ENCODE measurements around the gene NEK5.
"Not testable (repeated sequence)": the region's sequence is repeated elsewhere in the genome, so short reads cannot be mapped to it uniquely, and the experiment has no call there.

The NEK5 gene

GRCh38 chr13:52104624-52105023, 24.2 kb downstream of the NEK5 start:
- Histone ChIP-seq H3K27me3 (ENCODE audit: control insufficient read depth in 1 of 2, insufficient read depth in 2 of 2, low read length in 2 of 2) (no peaks in the 10 kb centered on the region), H3K4me1 (ENCODE audit: control insufficient read depth, insufficient read depth, low read length) (no peaks in the 10 kb centered on the region), H3K9ac (ENCODE audit: low read length in 2 of 2) (no peak overlapping the region), H3K9me3 (ENCODE audit: control insufficient read depth in 2 of 2, low read length in 2 of 2) (no peaks in the 10 kb centered on the region), H3K36me3 (ENCODE audit: control insufficient read depth in 2 of 2, insufficient read depth in 2 of 2, low read length in 2 of 2) (no peaks in the 10 kb centered on the region), H3K27ac (ENCODE audit: low read length) (no peak overlapping the region), H3K4me3 (ENCODE audit: low read length in 2 of 2) (no peak overlapping the region)

DNA sequence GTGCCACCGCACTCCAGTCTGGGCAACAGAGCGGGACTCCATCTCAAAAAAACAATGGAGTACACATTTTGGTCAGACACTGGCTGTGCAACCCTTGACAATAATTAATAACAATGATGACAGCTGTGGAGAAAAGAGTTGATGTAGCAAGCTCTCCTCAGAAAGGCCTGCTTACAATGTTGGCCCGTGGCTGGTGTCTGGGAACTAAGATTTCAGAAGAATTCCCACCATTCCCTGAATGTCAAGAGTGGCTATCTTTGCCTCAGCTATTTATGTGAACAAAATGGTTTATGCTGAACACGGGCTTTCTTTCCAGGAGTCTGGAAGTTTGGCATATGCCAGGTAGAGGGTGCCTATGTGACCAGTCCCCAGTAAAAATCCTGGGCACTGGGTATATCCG, 25.5 kb downstream of the NEK5 start:
- H3K36me3 ChIP-seq (ENCODE audit: control insufficient read depth in 2 of 2, insufficient read depth in 2 of 2, low read length in 2 of 2): no peaks in the 10 kb centered on the region
- no peaks in the 10 kb centered on the region for H3K9me3 ChIP-seq (ENCODE audit: control insufficient read depth in 2 of 2, low read length in 2 of 2)
- H3K27me3 ChIP-seq (ENCODE audit: control insufficient read depth in 1 of 2, insufficient read depth in 2 of 2, low read length in 2 of 2): no peaks in the 10 kb centered on the region
- no peak overlapping the region for H3K9ac ChIP-seq (ENCODE audit: low read length in 2 of 2)
- H3K4me1 ChIP-seq (ENCODE audit: control insufficient read depth, insufficient read depth, low read length): no peaks in the 10 kb centered on the region
- no peak overlapping the region for H3K27ac ChIP-seq (ENCODE audit: low read length)
- H3K4me3 ChIP-seq (ENCODE audit: low read length in 2 of 2): no peak overlapping the region

DNA sequence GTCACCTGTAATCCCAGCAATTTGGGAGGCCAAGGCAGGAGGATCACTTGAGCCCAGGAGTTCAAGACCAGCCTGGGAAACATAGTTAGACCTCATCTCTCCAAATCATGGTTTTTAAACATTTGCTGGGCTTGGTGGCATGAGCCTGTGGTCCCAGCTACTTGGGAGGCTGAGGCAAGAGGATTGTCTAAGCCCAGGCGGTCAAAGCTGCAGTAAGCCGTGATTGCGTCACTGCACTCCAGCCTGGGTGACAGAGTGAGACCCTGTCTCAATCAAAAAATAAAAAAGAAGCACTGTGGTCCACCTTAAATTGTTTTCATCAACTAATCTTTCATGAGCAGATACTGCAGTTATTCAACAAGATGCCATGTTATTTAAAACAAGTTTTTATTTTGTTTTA, 26.4 kb downstream of the NEK5 start:
- H3K27me3 ChIP-seq (ENCODE audit: control insufficient read depth in 1 of 2, insufficient read depth in 2 of 2, low read length in 2 of 2); H3K27ac ChIP-seq (ENCODE audit: low read length); H3K9ac ChIP-seq (ENCODE audit: low read length in 2 of 2); H3K4me1 ChIP-seq (ENCODE audit: control insufficient read depth, insufficient read depth, low read length); H3K4me3 ChIP-seq (ENCODE audit: low read length in 2 of 2); H3K36me3 ChIP-seq (ENCODE audit: control insufficient read depth in 2 of 2, insufficient read depth in 2 of 2, low read length in 2 of 2); H3K9me3 ChIP-seq (ENCODE audit: control insufficient read depth in 2 of 2, low read length in 2 of 2): not testable (repeated sequence)

- no peaks in the 10 kb centered on the region for H3K4me1 ChIP-seq (ENCODE audit: control insufficient read depth, insufficient read depth, low read length)
- H3K4me3 ChIP-seq (ENCODE audit: low read length in 2 of 2): no peak overlapping the region
- no peaks in the 10 kb centered on the region for H3K36me3 ChIP-seq (ENCODE audit: control insufficient read depth in 2 of 2, insufficient read depth in 2 of 2, low read length in 2 of 2)
- no peaks in the 10 kb centered on the region for H3K9me3 ChIP-seq (ENCODE audit: control insufficient read depth in 2 of 2, low read length in 2 of 2)
- H3K27ac ChIP-seq (ENCODE audit: low read length): no peak overlapping the region
- no peak overlapping the region for H3K9ac ChIP-seq (ENCODE audit: low read length in 2 of 2)
- H3K27me3 ChIP-seq (ENCODE audit: control insufficient read depth in 1 of 2, insufficient read depth in 2 of 2, low read length in 2 of 2): no peaks in the 10 kb centered on the region
Observed at GRCh38 chr13:52097197-52097596, 31.7 kb downstream of the NEK5 start.

GRCh38 chr13:52096748-52097147, 32.1 kb downstream of the NEK5 start:
- no peaks in the 10 kb centered on the region for H3K4me1 ChIP-seq (ENCODE audit: control insufficient read depth, insufficient read depth, low read length)
- H3K27ac ChIP-seq (ENCODE audit: low read length): no peak overlapping the region
- no peak overlapping the region for H3K9ac ChIP-seq (ENCODE audit: low read length in 2 of 2)
- H3K27me3 ChIP-seq (ENCODE audit: control insufficient read depth in 1 of 2, insufficient read depth in 2 of 2, low read length in 2 of 2): no peaks in the 10 kb centered on the region
- H3K4me3 ChIP-seq (ENCODE audit: low read length in 2 of 2): no peak overlapping the region
- H3K9me3 ChIP-seq (ENCODE audit: control insufficient read depth in 2 of 2, low read length in 2 of 2): no peaks in the 10 kb centered on the region
- H3K36me3 ChIP-seq (ENCODE audit: control insufficient read depth in 2 of 2, insufficient read depth in 2 of 2, low read length in 2 of 2): no peaks in the 10 kb centered on the region

- Histone ChIP-seq H3K27me3 (ENCODE audit: control insufficient read depth in 1 of 2, insufficient read depth in 2 of 2, low read length in 2 of 2) (no peaks in the 10 kb centered on the region), H3K36me3 (ENCODE audit: control insufficient read depth in 2 of 2, insufficient read depth in 2 of 2, low read length in 2 of 2) (no peaks in the 10 kb centered on the region), H3K4me1 (ENCODE audit: control insufficient read depth, insufficient read depth, low read length) (no peaks in the 10 kb centered on the region), H3K4me3 (ENCODE audit: low read length in 2 of 2) (no peak overlapping the region), H3K27ac (ENCODE audit: low read length) (no peak overlapping the region), H3K9me3 (ENCODE audit: control insufficient read depth in 2 of 2, low read length in 2 of 2) (no peaks in the 10 kb centered on the region), H3K9ac (ENCODE audit: low read length in 2 of 2) (no peak overlapping the region)
Observed at GRCh38 chr13:52096062-52096461, 32.8 kb downstream of the NEK5 start.

DNA sequence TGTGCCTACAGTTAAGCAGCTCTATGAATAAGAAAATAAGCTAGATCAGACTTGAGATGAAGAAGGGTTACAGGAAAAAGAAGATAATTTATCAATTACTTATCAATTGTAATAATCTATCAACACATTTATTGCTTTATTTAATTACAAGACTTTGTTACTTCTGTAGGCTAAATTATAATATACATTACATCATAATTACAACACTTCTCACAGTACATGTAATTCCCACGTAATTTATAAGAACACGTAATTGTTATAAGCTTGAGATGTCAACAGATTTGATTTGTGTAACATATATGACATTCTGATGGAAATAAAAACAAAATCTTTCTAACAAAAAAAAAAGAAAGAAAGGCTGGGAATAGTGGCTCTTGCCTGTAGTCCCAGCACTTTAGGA, 36.8 kb downstream of the NEK5 start:
- Histone ChIP-seq H3K9ac (ENCODE audit: low read length in 2 of 2) (no peak overlapping the region), H3K36me3 (ENCODE audit: control insufficient read depth in 2 of 2, insufficient read depth in 2 of 2, low read length in 2 of 2) (no peaks in the 10 kb centered on the region), H3K4me1 (ENCODE audit: control insufficient read depth, insufficient read depth, low read length) (no peaks in the 10 kb centered on the region), H3K4me3 (ENCODE audit: low read length in 2 of 2) (no peak overlapping the region), H3K27ac (ENCODE audit: low read length) (no peak overlapping the region), H3K9me3 (ENCODE audit: control insufficient read depth in 2 of 2, low read length in 2 of 2) (no peaks in the 10 kb centered on the region), H3K27me3 (ENCODE audit: control insufficient read depth in 1 of 2, insufficient read depth in 2 of 2, low read length in 2 of 2) (no peaks in the 10 kb centered on the region)

- H3K27me3 ChIP-seq (ENCODE audit: control insufficient read depth in 1 of 2, insufficient read depth in 2 of 2, low read length in 2 of 2): no peaks in the 10 kb centered on the region
- H3K36me3 ChIP-seq (ENCODE audit: control insufficient read depth in 2 of 2, insufficient read depth in 2 of 2, low read length in 2 of 2): no peaks in the 10 kb centered on the region
- H3K4me1 ChIP-seq (ENCODE audit: control insufficient read depth, insufficient read depth, low read length): no peaks in the 10 kb centered on the region
- no peak overlapping the region for H3K9ac ChIP-seq (ENCODE audit: low read length in 2 of 2)
- H3K27ac ChIP-seq (ENCODE audit: low read length): no peak overlapping the region
- H3K4me3 ChIP-seq (ENCODE audit: low read length in 2 of 2): no peak overlapping the region
- H3K9me3 ChIP-seq (ENCODE audit: control insufficient read depth in 2 of 2, low read length in 2 of 2): no peaks in the 10 kb centered on the region
Observed at GRCh38 chr13:52091473-52091872, 37.4 kb downstream of the NEK5 start.

DNA sequence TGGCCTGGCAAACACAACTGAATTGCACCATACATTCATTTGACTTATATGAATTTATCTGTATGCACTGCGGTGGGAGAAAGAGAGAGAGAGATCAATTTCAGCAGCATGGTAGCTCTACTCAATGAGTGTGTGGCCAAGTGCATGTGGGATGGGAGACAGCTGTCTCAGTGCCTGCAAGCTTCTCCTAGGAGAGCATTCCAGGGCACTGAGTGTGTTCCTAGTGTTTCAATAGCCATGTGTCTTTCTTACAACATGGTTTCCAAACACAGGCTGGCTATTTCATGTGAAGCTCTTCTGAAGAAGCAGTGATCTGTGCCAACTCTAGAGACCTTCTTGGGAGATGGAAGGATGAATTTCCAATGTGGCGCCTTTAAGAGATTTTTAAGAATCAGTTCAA, 43.5 kb downstream of the NEK5 start:
- Histone ChIP-seq H3K27me3 (ENCODE audit: control insufficient read depth in 1 of 2, insufficient read depth in 2 of 2, low read length in 2 of 2) (no peaks in the 10 kb centered on the region), H3K9ac (ENCODE audit: low read length in 2 of 2) (no peak overlapping the region), H3K9me3 (ENCODE audit: control insufficient read depth in 2 of 2, low read length in 2 of 2) (no peaks in the 10 kb centered on the region), H3K27ac (ENCODE audit: low read length) (no peak overlapping the region), H3K4me3 (ENCODE audit: low read length in 2 of 2) (no peak overlapping the region), H3K36me3 (ENCODE audit: control insufficient read depth in 2 of 2, insufficient read depth in 2 of 2, low read length in 2 of 2) (no peaks in the 10 kb centered on the region), H3K4me1 (ENCODE audit: control insufficient read depth, insufficient read depth, low read length) (no peaks in the 10 kb centered on the region)

DNA sequence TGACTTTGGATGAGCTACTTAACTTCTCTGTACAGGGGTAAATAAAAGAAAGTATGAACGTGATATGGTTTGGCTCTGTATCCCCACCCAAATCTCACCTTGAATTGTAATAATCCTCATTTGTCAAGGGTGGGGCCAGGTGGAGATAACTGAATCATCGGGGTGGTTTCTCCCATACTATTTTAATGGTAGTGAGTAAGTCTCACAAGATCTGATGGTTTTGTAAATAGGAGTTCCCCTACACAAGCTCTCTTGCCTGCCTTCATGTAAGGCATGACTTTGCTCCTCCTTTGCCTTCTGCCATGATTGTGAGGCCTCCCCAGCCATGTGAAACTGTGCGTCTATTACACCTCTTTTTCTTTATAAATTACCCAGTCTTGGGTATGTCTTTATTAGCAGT, 43.9 kb downstream of the NEK5 start:
- H3K9ac ChIP-seq (ENCODE audit: low read length in 2 of 2); H3K36me3 ChIP-seq (ENCODE audit: control insufficient read depth in 2 of 2, insufficient read depth in 2 of 2, low read length in 2 of 2); H3K4me1 ChIP-seq (ENCODE audit: control insufficient read depth, insufficient read depth, low read length); H3K4me3 ChIP-seq (ENCODE audit: low read length in 2 of 2); H3K27ac ChIP-seq (ENCODE audit: low read length); H3K27me3 ChIP-seq (ENCODE audit: control insufficient read depth in 1 of 2, insufficient read depth in 2 of 2, low read length in 2 of 2); H3K9me3 ChIP-seq (ENCODE audit: control insufficient read depth in 2 of 2, low read length in 2 of 2): not testable (repeated sequence)

DNA sequence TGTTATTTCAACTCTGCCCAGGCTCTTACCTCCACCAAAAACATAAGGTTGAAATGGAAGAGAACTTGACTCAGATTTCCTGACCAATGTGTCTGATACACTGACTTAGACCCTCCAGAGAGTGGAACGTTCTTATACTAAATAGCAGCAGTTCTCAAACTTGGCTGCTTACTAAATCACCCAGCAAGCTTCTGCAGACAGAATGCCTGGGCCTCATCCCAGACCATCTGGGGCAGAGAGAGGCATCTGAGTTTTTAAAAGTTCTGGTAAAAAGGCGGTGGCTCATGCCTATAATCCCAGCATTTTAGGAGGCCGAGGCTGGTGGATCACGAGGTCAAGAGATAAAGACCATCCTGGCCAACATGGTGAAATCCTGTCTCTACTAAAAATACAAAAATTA, 46.3 kb downstream of the NEK5 start:
- Histone ChIP-seq H3K9ac (ENCODE audit: low read length in 2 of 2) (no peak overlapping the region), H3K27ac (ENCODE audit: low read length) (no peak overlapping the region), H3K36me3 (ENCODE audit: control insufficient read depth in 2 of 2, insufficient read depth in 2 of 2, low read length in 2 of 2) (no peaks in the 10 kb centered on the region), H3K4me3 (ENCODE audit: low read length in 2 of 2) (no peak overlapping the region), H3K9me3 (ENCODE audit: control insufficient read depth in 2 of 2, low read length in 2 of 2) (no peaks in the 10 kb centered on the region), H3K27me3 (ENCODE audit: control insufficient read depth in 1 of 2, insufficient read depth in 2 of 2, low read length in 2 of 2) (no peaks in the 10 kb centered on the region), H3K4me1 (ENCODE audit: control insufficient read depth, insufficient read depth, low read length) (no peaks in the 10 kb centered on the region)

DNA sequence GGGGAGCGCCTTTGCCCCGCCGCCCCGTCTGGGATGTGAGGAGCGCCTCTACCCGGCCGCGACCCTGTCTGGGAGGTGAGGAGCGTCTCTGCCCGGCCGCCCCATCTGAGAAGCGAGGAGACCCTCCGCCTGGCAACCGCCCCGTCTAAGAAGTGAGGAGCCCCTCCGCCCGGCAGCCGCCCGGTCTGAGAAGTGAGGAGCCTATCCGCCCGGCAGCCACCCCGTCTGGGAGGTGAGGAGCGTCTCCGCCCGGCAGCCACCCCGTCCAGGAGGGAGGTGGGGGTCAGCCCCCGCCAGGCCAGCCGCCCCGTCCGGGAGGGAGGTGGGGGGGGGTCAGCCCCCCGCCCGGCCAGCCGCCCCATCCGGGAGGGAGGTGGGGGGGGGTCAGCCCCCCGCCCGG, 49.0 kb downstream of the NEK5 start:
- not testable (repeated sequence) for H3K36me3 ChIP-seq (ENCODE audit: control insufficient read depth in 2 of 2, insufficient read depth in 2 of 2, low read length in 2 of 2); H3K9me3 ChIP-seq (ENCODE audit: control insufficient read depth in 2 of 2, low read length in 2 of 2); H3K27ac ChIP-seq (ENCODE audit: low read length); H3K4me1 ChIP-seq (ENCODE audit: control insufficient read depth, insufficient read depth, low read length); H3K9ac ChIP-seq (ENCODE audit: low read length in 2 of 2); H3K4me3 ChIP-seq (ENCODE audit: low read length in 2 of 2); H3K27me3 ChIP-seq (ENCODE audit: control insufficient read depth in 1 of 2, insufficient read depth in 2 of 2, low read length in 2 of 2)

All from stomach smooth muscle (tissue), 2 donors.